CD1c-positive myeloid dendritic cell (primary cell): ENCODE results near the gene SLC6A3.

ENCODE experiments used
- DNase-seq: peaks from one replicate; pipeline ENCODE4 v3.0.0-alpha.2; 2016; ENCODE audit errors: extremely low spot score

Gene SLC6A3

DNA sequence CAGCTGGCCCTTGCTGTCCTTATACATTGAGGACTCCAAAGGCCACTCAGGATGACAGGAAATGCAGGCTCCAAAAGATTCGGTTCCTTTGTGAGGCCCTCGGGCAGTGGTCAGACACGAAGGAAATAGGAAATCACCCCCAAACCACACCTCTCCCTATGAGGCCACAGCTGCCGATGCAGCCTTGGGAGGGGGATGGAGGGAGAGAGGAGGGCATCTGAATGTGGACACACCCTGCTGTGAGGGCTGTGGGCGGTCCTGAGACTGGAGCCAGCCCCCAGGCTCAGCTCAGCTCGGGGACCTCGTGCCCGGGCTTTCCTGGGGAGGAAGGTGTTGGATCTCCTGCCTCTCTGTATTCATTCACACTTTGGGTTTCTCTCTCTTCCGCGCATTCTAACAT is 97.7 kb downstream of the SLC6A3 start:
- no peak for DNase-seq

DNA sequence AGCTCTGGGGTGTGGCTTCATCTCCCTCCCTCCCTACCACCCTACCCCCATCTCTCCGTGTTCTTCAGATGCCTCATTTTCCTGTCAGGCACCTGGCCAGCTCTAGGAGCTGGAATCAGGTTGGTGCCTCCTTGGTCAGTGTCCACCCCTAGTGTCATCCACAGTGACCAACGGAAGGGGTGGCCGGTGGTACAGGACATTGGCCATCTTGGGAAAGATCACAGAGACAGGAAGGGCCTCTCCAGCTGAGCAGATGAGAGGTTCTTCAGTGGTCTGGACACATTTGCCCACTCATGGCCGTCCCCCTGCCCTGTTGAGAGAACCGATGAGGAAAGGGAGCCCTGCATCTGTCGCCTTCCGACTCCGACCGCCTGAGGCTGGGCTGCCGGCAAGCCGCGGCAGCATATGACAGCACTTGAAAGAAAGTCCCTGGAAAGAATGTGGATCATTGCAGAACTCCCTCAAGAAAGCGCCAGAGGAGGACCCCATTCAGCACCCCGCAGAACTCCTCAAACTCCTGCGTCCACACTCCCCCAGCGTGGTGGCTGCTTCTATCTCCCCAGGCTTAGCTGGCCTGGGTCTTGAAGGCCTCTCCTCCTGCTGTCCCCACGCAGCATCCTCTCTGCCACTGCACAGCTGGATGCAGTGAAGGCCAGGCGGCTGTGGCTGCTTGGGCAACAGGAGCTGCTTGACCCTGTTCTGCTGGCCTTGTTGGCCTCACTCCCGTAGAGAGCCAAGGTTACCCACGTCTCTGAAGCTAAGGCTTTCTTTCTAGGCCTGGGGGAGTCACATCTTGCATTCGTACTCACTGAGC is 98.4 kb downstream of the SLC6A3 start:
- no peak for DNase-seq

DNA sequence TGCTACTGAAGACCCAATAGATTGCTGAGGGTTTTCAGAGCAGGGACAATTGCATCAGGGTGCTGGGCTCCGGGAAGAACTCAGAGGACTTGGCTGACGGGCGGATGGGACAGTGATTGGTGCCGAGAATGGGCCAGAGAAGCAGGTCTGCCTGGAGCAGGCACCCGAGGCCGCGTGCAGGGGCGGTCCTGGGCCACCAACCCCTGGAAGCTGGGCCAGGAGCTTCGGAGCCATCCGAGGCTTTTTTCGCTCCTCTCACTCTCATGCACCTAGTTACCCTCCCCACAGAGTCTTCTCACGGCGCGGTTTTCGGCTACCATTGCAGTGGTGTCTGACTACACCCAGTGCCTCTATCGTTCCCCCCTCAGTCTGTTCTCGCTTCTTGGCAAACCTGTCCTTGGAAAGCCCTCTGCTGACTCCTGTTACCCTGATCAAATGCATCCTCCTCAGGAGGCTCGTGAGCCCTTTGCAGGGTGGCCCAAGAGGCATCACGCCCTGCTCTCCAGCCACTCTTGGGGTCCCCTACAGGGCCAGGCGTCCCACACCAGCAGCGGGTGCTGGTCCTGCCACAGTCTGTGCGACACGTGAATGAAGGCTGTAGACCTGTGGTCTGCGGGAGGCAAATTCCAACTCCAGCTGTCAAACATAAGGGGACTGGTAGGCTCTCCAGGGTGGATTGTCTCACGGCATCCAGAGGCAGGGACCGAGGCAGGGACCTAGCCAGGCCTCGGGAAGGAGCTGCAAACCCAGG is 99.2 kb downstream of the SLC6A3 start:
- DNase-seq, result no peak

DNA sequence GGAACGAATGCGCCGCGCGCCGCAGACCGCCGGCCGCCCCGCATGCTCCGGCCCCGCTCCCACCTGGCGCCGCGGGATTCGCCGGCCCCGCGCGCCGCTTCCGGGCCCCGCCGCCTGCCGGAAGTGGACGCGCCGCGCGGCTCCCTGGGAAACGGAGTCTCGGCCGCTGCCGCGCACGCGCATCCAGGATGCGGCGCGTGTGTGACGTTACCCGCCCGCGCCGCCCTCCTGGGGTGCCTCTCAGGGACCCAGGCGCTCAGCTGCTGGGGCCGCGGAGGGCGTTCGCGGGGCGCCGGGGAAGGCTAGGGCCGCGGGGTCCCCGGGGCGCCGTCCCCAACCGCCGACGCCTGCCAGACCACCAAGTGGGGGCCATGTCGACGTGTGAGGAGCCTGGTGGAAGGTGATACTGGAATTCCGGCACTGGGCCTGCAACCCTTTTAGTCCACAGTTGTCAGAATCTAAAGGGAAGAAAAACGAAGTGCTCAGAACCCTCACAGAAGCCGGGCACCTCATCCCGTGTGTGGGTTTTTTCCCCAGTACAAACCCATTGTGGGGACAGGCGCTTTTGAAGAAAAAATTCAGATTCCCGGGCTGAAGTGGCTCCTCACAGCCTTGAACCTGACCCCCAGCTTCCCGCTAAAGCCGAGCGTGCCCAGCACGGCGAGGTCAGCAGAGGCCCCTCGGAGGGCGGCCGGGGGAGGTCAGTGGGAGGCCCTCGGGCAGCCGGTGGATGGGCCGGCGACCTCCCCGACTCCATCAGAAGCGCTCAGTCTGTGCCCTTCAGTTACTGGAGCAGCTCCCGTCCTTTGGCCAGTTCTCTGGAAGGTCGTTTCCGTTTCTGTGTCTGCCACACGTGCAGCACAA is 100.0 kb downstream of the SLC6A3 start, which contains the start of gene CLPTM1L:
TSS of gene CLPTM1L (minus strand) at position 125 of the 864 bp plus-strand sequence. CDS start 258 bp downstream, outside the sequence.
- peak; percentile 96 for DNase-seq

DNA sequence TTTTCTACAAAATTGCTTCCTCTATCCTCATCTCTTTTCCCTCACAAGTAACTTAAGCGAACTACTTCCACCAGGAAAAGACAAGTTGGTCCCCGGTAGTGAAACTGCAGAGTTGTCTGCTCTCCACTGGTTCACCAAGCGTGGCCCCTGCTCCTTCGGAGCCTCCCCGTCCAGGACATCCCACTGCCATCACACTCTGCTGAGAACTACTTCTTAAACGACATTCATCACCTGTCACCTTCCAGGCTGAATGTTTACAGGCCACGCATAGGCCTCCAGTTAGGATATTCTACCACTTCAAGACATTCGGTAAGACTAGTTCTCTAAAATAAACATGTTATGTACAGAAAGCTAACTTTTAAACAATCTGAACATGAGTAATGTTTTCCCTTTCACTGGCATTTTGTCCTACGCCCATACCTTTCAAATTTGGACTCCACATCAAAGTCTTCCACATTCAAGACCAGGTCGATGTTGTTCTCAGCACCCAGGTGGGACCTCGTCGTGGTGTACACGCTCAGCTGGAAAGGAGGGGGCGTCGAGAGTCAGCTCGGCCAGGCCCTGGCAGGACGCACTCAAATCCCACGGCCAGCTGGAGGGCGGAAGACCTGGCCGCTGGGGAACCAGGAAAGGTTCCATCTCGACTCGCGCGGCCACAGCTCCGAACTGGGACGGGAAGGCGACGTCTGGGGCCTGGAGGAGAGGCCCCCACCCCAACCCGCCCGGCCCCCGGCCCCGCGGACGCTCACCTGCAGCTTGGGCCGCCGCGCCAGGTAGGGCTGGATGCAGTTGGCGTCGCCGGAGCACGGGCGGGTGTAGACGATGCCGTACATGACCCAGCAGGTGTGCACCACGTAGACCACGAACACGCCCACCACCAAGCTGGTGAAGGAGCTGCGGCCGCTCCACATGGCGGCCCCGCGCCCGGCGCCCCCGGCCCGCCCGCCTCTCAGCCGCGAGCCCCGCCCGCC is 101.0 kb downstream of the SLC6A3 start:
- peak; percentile 22 for DNase-seq

DNA sequence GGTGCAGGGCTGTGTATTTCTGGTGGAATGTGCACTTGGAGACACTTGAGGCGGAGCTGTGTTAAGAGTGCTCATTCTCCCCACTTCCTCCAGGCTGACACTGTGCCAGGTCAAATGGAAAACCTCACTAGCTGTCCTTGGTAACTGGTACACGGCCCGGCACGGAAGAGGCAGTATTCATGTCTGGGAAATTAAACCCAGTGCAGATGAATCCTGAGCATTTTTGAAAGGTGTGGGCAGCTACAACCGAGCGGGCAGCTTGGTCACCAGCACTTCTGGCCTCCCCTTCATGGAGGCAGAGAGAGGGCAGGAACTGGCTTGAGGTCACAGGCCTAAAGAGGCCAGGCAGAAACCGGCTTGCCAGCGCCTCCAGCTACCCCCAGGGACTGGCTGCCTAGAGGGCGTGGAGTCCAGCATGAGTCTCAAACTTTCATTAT is 101.9 kb downstream of the SLC6A3 start:
- no peak for DNase-seq
